ENCODE measurements around the gene BTG2.

The BTG2 gene

DNA sequence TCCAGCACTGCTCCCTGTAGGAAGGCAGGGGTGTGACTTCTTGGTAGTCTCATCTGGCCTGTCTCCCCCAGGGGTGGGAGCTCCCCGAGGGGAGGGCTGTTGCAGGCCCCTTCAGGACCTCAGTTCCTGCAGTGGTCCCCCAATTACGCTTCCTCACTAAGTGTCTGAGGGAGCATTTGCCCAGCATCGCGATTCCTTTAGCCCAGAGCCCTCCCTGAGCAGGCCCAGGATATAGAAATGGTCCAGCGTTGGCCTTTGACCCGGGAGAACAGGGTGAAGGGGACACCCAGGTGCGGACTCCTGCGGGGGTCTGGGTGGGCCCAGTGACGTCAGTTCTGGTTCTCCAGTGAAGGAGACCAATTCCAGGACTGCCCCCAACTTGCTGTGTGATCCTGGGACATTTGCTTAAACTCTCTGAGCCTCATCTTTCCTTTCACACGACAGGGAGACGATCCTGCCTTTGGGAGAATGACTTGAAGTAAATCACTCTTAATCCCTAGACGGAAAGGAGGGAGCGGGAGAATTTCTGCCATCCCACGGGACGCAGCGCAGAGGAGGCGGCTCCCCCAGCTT lies 32.6 kb upstream of the BTG2 start:
- no peak for DNase-seq (ENCODE audit: low read depth)
- no peak for TF ChIP-seq CTCF (IDR thresholded peaks at IDR 0.05; ENCODE audit: control insufficient read depth, extremely low read depth, insufficient read depth)
- H3K4me3 ChIP-seq (ENCODE audit: low read depth, low read length), result no peak overlapping the region

GRCh38 chr1:203273206-203273868 lies 32.0 kb upstream of the BTG2 start:
- TF ChIP-seq CTCF (IDR thresholded peaks at IDR 0.05; ENCODE audit: control insufficient read depth, extremely low read depth, insufficient read depth), result peak; percentile 98
- H3K4me3 ChIP-seq (ENCODE audit: low read depth, low read length), result no peak overlapping the region
- DNase-seq (ENCODE audit: low read depth), result peak; percentile 50

- no peak for DNase-seq (ENCODE audit: low read depth)
- no peak overlapping the region for H3K4me3 ChIP-seq (ENCODE audit: low read depth, low read length)
- TF ChIP-seq CTCF (IDR thresholded peaks at IDR 0.05; ENCODE audit: control insufficient read depth, extremely low read depth, insufficient read depth), result no peak
Measured at GRCh38 chr1:203273869-203274602, 31.3 kb upstream of the BTG2 start.

GRCh38 chr1:203274603-203275381 lies 30.5 kb upstream of the BTG2 start:
- no peak overlapping the region for H3K4me3 ChIP-seq (ENCODE audit: low read depth, low read length)
- no peak for TF ChIP-seq CTCF (IDR thresholded peaks at IDR 0.05; ENCODE audit: control insufficient read depth, extremely low read depth, insufficient read depth)
- DNase-seq (ENCODE audit: low read depth), result no peak

- H3K4me3 ChIP-seq (ENCODE audit: low read depth, low read length), result no peak overlapping the region
- TF ChIP-seq CTCF (IDR thresholded peaks at IDR 0.05; ENCODE audit: control insufficient read depth, extremely low read depth, insufficient read depth), result no peak
- no peak for DNase-seq (ENCODE audit: low read depth)
Measured at GRCh38 chr1:203275656-203276272, 29.6 kb upstream of the BTG2 start.

DNA sequence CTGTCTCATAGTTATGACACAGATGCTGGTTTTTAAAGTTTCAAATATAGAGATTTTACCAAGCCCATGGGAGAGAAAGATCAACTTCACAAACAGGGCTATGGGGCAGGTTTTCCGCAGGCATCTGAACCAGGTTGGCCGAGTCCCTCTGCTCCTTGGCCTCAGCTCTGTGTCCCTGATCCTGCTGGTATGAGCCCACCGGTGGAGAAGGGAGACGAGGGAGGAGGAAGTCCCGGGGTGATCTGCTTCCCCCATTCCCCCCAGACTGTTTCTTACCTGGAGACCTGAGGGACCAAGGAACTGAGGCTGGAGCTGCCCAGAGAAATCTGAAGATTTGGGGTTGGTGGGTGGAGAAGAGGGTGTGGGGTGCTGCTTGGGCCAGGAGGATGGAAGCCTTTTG lies 28.9 kb upstream of the BTG2 start:
- TF ChIP-seq CTCF (IDR thresholded peaks at IDR 0.05; ENCODE audit: control insufficient read depth, extremely low read depth, insufficient read depth), result no peak
- H3K4me3 ChIP-seq (ENCODE audit: low read depth, low read length), result no peak overlapping the region

More for the DNA sequence above, 28.9 kb upstream of the BTG2 start:
- DNase-seq (ENCODE audit: low read depth), result no peak

Data from LNCaP clone FGC (cell line).